Mucosa of descending colon (tissue), 3 donors: ENCODE data around the gene TMTC3. TPM values are rescaled to one million over a fixed set of nuclear protein-coding genes. Genes with fewer than 3 reads are reported as not detected.

Experiments used
- ATAC-seq: fragments of 200-7000 bp; cut with Tn5 transposase; one replicate; pipeline ENCODE4 v1.9.1; 2020; ENCODE audit warnings: mild to moderate bottlenecking, moderate library complexity
- DNase-seq, 3 donors: peaks; one replicate each; pipeline ENCODE4 v3.0.0-alpha.2; 2020
- H3K36me3 ChIP-seq: fragments of 200-600 bp; one replicate; pipeline ENCODE4 v1.8.0; 2021; ENCODE audit warnings: low read depth, mild to moderate bottlenecking
- H3K4me1 ChIP-seq: fragments of 200-600 bp; one replicate; pipeline ENCODE4 v1.8.0; 2021; ENCODE audit warnings: low read depth, mild to moderate bottlenecking
- H3K4me3 ChIP-seq: fragments of 200-600 bp; one replicate; pipeline ENCODE4 v1.8.0; 2021; ENCODE audit warnings: mild to moderate bottlenecking
- H3K9me3 ChIP-seq: fragments of 200-600 bp; one replicate; pipeline ENCODE4 v1.8.0; 2021; ENCODE audit warnings: mild to moderate bottlenecking
- intact Hi-C, 2 donors: fragments of 100-400 bp; cut with DNase I in 1 of 2; cut with micrococcal nuclease in 1 of 2; formaldehyde crosslinking; loops; one replicate each; pipeline versions ENCODE4 v1.11.0 to v1.11.1; 2022; cut with DNase I, micrococcal nuclease
- total RNA-seq, 3 donors: library from RNA; stranded (reverse); fragmentation: NEBNext Ultra II Directional in 2 of 3; extraction: Animal tissue kit (Norgen Biotek cat#: 25700) in 2 of 3; gene quantifications; one replicate each; pipeline versions ENCODE4 v1.2.1 to v1.2.4, GENCODE V29; 2021 to 2023
- TF ChIP-seq, protein P1 (sequence below): fragments of 200-600 bp; IDR thresholded peaks from one replicate; pipeline ENCODE4 v1.8.0; 2022; ENCODE audit warnings: antibody characterized with exemption, mild to moderate bottlenecking
- donor health status: DM: no; HTN: no; CAD: no; lungs with moderate emphysema.
- donor health status: DM: no; HTN: no; CAD: no.
- donor health status: DM: no; HTN: yes; CAD: no.

TMTC3 gene
- total RNA-seq, 3 donors from 2014 or later = 11.3 to 21.4 (median 15.8) TPM

DNA sequence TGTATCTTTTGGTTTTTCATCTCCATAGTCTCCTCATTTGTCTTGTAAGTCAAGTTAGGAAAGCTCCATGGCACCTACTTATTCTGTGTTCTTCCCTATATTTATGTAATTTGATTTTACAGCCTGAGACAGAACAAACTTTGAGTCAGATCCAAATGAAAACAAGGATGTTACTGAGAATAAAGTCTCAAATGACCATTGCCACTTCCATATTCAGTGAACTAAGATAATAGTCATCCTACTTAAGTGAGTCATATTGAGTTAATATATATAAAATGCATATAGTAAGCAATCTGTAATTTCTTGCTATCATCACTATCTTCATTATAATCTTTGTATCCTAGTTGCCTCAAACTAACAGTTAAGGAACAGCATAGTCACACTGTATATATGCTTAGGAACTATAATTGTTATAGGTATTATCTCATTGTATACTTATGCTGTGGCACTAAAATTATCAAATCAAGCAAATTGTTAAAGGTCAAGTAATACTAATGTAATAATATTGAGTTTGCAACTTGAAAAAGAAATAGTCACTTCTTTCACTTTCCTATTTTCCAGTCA is 30.8 kb downstream of the TMTC3 start:
- no peaks in the 10 kb centered on the region for H3K9me3 ChIP-seq
- no peak overlapping the region for H3K4me3 ChIP-seq
- no peak for DNase-seq
- peak; percentile 37 for ATAC-seq
- no peaks in the 10 kb centered on the region for H3K4me1 ChIP-seq
- intact Hi-C loops = no loop called here
- TF ChIP-seq, protein P1, sequence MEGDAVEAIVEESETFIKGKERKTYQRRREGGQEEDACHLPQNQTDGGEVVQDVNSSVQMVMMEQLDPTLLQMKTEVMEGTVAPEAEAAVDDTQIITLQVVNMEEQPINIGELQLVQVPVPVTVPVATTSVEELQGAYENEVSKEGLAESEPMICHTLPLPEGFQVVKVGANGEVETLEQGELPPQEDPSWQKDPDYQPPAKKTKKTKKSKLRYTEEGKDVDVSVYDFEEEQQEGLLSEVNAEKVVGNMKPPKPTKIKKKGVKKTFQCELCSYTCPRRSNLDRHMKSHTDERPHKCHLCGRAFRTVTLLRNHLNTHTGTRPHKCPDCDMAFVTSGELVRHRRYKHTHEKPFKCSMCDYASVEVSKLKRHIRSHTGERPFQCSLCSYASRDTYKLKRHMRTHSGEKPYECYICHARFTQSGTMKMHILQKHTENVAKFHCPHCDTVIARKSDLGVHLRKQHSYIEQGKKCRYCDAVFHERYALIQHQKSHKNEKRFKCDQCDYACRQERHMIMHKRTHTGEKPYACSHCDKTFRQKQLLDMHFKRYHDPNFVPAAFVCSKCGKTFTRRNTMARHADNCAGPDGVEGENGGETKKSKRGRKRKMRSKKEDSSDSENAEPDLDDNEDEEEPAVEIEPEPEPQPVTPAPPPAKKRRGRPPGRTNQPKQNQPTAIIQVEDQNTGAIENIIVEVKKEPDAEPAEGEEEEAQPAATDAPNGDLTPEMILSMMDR = no peak
- no peaks in the 10 kb centered on the region for H3K36me3 ChIP-seq

GRCh38 chr12:88175544-88175943 is 33.4 kb downstream of the TMTC3 start:
- intact Hi-C loops = no loop called here
- Histone ChIP-seq H3K36me3 (no peaks in the 10 kb centered on the region), H3K4me1 (no peaks in the 10 kb centered on the region)

GRCh38 chr12:88179436-88180014 is 37.4 kb downstream of the TMTC3 start:
- H3K9me3 ChIP-seq = no peaks in the 10 kb centered on the region
- H3K4me1 ChIP-seq = no peaks in the 10 kb centered on the region
- ATAC-seq = no peak
- H3K4me3 ChIP-seq = no peak overlapping the region
- intact Hi-C loops = no loop called here
- TF ChIP-seq, protein P1 = no peak
- DNase-seq = no peak
- no peaks in the 10 kb centered on the region for H3K36me3 ChIP-seq

More at GRCh38 chr12:88175544-88175943, 33.4 kb downstream of the TMTC3 start:
- TF ChIP-seq, protein P1 = no peak
- H3K4me3 ChIP-seq = no peak overlapping the region
- no peaks in the 10 kb centered on the region for H3K9me3 ChIP-seq
- DNase-seq = no peak
- ATAC-seq = no peak

DNA sequence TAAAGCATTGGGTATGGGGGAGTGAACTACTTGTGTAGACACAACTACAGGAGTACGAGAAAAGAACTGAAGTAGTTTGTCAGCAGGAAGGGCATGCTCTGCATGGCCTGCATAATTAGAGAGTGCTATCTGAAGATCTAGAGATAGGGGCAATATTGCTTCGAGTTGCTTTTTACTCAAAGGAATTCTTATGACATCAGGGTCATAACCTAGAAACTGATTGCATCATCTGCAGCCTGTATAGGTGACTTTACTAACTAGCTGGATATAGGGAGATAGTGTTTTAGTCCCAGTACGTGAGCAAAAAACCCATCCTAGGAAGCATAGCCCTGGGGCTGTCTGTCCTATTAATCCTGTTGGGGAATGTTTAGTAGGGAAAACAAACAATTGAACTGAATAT is 39.8 kb downstream of the TMTC3 start:
- TF ChIP-seq, protein P1 = no peak
- Histone ChIP-seq H3K4me3 (no peak overlapping the region), H3K36me3 (no peaks in the 10 kb centered on the region), H3K9me3 (no peaks in the 10 kb centered on the region), H3K4me1 (no peaks in the 10 kb centered on the region)
- ATAC-seq = no peak
- no peak for DNase-seq
- intact Hi-C loops = no loop called here

DNA sequence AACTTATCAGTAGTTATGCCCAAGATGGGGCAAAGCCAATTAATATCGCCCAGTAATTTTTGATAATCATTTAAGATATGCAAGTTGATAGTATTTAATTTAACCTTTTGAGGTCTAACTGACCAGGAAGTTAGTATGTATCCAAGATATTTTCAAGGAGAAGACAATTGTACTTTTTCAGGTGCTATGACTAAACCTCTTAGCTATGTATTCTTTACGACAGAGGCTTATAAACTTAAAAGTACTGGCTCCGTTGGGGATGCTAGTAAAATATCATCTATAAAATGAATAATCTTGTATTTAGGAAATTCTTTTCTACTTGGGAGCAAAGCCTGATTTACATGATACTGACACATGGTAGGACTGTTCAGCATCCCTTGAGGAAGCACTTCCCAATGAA is 40.3 kb downstream of the TMTC3 start:
- no peak for ATAC-seq
- Histone ChIP-seq H3K9me3 (no peaks in the 10 kb centered on the region), H3K36me3 (no peaks in the 10 kb centered on the region), H3K4me1 (no peaks in the 10 kb centered on the region), H3K4me3 (no peak overlapping the region)
- no peak for DNase-seq
- TF ChIP-seq, protein P1 = no peak
- intact Hi-C loops = no loop called here
